GM12878 (cell line): ENCODE measurements around the gene PEMT. TPM values are rescaled to one million over a fixed set of nuclear protein-coding genes. Genes with fewer than 3 reads are reported as not detected.

ENCODE experiments used
- CREM ChIP-seq: IDR thresholded peaks from 2 replicates; pipeline ENCODE4 v1.6.1; 2014; ENCODE audit warnings: antibody characterized with exemption, low read depth
- DPF2 ChIP-seq: fragments of 450-650 bp; IDR thresholded peaks from 2 replicates; pipeline ENCODE4 v1.6.1; 2017; ENCODE audit warnings: mild to moderate bottlenecking
- EED ChIP-seq: sonication (generic); IDR thresholded peaks from 2 replicates; pipeline ENCODE4 v1.6.1; 2016; ENCODE audit warnings: antibody characterized with exemption, low read depth
- FOXM1 ChIP-seq: IDR thresholded peaks from 2 replicates; pipeline ENCODE4 v1.6.1; 2012; ENCODE audit warnings: low read depth, mild to moderate bottlenecking, inconsistent platforms, low read length, moderate library complexity
- IKZF1 ChIP-seq: fragments of 450-650 bp; conservative IDR thresholded peaks from 2 replicates; pipeline ENCODE4 v1.6.1; 2017; ENCODE audit warnings: antibody characterized with exemption, mild to moderate bottlenecking
- IKZF2 ChIP-seq, 2 experiments: fragments of 450-650 bp; IDR thresholded peaks; 2 replicates each; pipeline ENCODE4 v1.6.1; 2017; ENCODE audit warnings: mild to moderate bottlenecking in 2 of 2, moderate library complexity in 2 of 2
- JUND ChIP-seq: IDR thresholded peaks from 2 replicates; pipeline ENCODE4 v1.6.1; 2012; ENCODE audit warnings: low read depth, mild to moderate bottlenecking, low read length, improper control_type of control experiment, moderate library complexity
- MYC ChIP-seq: IDR thresholded peaks from 2 replicates; pipeline ENCODE4 v1.6.1; 2011; ENCODE audit warnings: mild to moderate bottlenecking, low read length, moderate library complexity, inconsistent platforms; ENCODE audit not compliant: insufficient read depth, insufficient replicate concordance, insufficient read length, severe bottlenecking
- NFYB ChIP-seq: IDR thresholded peaks from 2 replicates; pipeline ENCODE4 v1.6.1; 2011; ENCODE audit warnings: low read depth, mild to moderate bottlenecking, low read length, improper control_type of control experiment, moderate library complexity; ENCODE audit not compliant: insufficient read depth
- RAD21 ChIP-seq: IDR thresholded peaks from 2 replicates; pipeline ENCODE4 v1.6.1; 2011; ENCODE audit warnings: mild to moderate bottlenecking, low read depth, low read length, moderate library complexity; ENCODE audit not compliant: insufficient read depth
- RB1 ChIP-seq: fragments of 450-650 bp; formaldehyde crosslinking; IDR thresholded peaks from 2 replicates; pipeline ENCODE4 v1.6.1; 2017; ENCODE audit warnings: mild to moderate bottlenecking, borderline replicate concordance
- SMARCA5 ChIP-seq: fragments of 450-650 bp; IDR thresholded peaks from 2 replicates; pipeline ENCODE4 v1.6.1; 2017; ENCODE audit warnings: mild to moderate bottlenecking
- SPI1 ChIP-seq: IDR thresholded peaks from 2 replicates; pipeline ENCODE4 v1.6.1; 2011; ENCODE audit warnings: low read depth, mild to moderate bottlenecking, low read length, moderate library complexity, borderline replicate concordance; ENCODE audit not compliant: insufficient read depth
- SREBF1 ChIP-seq: IDR thresholded peaks from 2 replicates; pipeline ENCODE4 v1.6.1; 2012; ENCODE audit warnings: mild to moderate bottlenecking, low read length
- TCF12 ChIP-seq: IDR thresholded peaks from 2 replicates; pipeline ENCODE4 v1.6.1; 2011; ENCODE audit warnings: low read depth, mild to moderate bottlenecking, low read length
- YY1 ChIP-seq: IDR thresholded peaks from 2 replicates; pipeline ENCODE4 v1.6.1; 2011; ENCODE audit warnings: low read depth, mild to moderate bottlenecking, low read length
- ZNF622 ChIP-seq: fragments of 450-650 bp; IDR thresholded peaks from 2 replicates; pipeline ENCODE4 v1.6.1; 2017; ENCODE audit warnings: mild to moderate bottlenecking, inconsistent platforms
- polyA plus RNA-seq, 11 experiments: library from polyadenylated mRNA; depleted of rRNA in 4 of 11; unstranded in 6 of 11; stranded (reverse) in 5 of 11; fragments of >200 nt; fragmentation: Nextera tagmentation in 4 of 11; fragmentation: Illumina TruSeq in 1 of 11; extraction: Ambion mirVana in 4 of 11; extraction: Trizol in 1 of 11; gene quantifications; 1 replicate in 1 of 11; 2 replicates in 10 of 11; pipeline versions ENCODE4 v1.2.1 to v1.2.3, GENCODE V29; 2011 to 2016; ENCODE audit warnings: inconsistent platforms in 2 of 11, missing spikeins in 2 of 11, low read depth in 1 of 11
- total RNA-seq, 4 experiments: library from RNA; depleted of rRNA in 3 of 4; stranded (reverse); fragments of >200 nt in 3 of 4; fragmentation: Illumina TruSeq in 1 of 4; extraction: Trizol in 1 of 4; gene quantifications; 2 replicates each; pipeline versions ENCODE4 v1.2.1 to v1.2.3, GENCODE V29; 2013 to 2021
- TF ChIP-seq, protein P1 (sequence below): fragments of 450-650 bp; formaldehyde crosslinking; IDR thresholded peaks from 2 replicates; pipeline ENCODE4 v1.4.0; 2022; ENCODE audit warnings: mild to moderate bottlenecking, moderate library complexity
- TF ChIP-seq, protein P2 (sequence below): fragments of 450-650 bp; formaldehyde crosslinking; IDR thresholded peaks from 2 replicates; pipeline ENCODE4 v1.5.0; 2022; ENCODE audit warnings: mild to moderate bottlenecking, missing genetic modification characterization
- TF ChIP-seq, protein P3 (sequence below): fragments of 450-650 bp; formaldehyde crosslinking; IDR thresholded peaks from 2 replicates; pipeline ENCODE4 v1.4.0; 2020; ENCODE audit warnings: mild to moderate bottlenecking, moderate library complexity

Gene PEMT
- total and polyA plus RNA-seq, 10 of the 15 experiments (the other 5 are each of a cell fraction or from before 2014, with no cell fraction given): 2.8 to 44.7 (median 25.4) TPM

DNA sequence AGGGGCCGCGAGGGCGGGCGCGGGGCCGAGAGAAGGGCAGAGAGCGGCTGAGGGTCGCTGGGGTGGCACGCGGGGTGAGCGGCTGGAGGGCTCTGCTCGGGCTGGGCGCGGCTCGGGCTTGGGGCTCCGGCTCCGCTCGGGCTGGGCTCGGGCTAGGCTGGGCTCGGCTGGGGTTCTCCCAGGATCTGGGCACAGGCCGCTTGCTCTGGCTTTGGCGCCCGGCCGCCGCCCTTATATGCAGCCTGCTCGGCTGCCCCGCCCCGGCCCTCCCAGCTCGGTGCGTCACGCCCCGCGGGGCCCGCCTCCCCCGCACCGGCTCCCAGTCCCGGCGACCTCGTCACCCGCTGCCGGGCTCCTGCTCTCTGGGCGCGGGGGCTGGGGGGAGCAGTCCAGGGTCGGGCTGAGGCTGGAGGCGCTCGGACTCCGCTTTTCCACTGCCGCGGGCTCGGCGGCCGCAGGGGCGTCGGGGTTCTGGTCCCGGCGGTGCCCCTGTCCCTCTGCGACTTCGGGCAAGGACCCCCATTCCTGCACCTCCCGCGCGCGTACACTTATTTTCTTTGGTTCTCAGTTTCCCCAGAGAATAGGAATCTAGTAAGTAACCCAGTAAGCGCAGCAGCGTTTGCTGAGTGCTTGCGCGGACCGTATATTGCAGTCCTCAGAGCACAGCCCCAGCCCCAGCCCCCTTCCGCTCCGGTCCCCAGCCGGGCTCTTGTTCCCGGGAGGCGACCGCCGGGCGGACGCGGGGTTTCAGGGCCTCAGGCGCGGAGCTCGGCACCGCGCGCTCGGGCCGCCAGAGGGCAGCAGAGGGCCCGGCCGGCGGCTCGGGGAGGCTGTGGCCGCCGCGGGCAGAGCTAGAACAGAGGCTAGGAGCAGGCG lies 95.1 kb downstream of the PEMT start, which contains the start of gene RASD1 (continued):
- no peak for TF ChIP-seq EED
- TF ChIP-seq CREM: no peak
- TF ChIP-seq, protein P1, sequence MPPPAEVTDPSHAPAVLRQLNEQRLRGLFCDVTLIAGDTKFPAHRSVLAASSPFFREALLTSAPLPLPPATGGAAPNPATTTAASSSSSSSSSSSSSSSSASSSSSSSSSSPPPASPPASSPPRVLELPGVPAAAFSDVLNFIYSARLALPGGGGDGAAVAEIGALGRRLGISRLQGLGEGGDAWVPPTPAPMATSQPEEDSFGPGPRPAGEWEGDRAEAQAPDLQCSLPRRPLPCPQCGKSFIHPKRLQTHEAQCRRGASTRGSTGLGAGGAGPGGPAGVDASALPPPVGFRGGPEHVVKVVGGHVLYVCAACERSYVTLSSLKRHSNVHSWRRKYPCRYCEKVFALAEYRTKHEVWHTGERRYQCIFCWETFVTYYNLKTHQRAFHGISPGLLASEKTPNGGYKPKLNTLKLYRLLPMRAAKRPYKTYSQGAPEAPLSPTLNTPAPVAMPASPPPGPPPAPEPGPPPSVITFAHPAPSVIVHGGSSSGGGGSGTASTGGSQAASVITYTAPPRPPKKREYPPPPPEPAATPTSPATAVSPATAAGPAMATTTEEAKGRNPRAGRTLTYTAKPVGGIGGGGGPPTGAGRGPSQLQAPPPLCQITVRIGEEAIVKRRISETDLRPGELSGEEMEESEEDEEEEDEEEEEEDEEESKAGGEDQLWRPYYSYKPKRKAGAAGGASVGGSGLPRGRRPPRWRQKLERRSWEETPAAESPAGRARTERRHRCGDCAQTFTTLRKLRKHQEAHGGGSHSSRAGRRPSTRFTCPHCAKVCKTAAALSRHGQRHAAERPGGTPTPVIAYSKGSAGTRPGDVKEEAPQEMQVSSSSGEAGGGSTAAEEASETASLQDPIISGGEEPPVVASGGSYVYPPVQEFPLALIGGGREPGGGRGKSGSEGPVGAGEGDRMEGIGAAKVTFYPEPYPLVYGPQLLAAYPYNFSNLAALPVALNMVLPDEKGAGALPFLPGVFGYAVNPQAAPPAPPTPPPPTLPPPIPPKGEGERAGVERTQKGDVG: no peak
- peak; percentile 72 for TF ChIP-seq RAD21
- TF ChIP-seq SPI1: no peak
- TF ChIP-seq, protein P2, sequence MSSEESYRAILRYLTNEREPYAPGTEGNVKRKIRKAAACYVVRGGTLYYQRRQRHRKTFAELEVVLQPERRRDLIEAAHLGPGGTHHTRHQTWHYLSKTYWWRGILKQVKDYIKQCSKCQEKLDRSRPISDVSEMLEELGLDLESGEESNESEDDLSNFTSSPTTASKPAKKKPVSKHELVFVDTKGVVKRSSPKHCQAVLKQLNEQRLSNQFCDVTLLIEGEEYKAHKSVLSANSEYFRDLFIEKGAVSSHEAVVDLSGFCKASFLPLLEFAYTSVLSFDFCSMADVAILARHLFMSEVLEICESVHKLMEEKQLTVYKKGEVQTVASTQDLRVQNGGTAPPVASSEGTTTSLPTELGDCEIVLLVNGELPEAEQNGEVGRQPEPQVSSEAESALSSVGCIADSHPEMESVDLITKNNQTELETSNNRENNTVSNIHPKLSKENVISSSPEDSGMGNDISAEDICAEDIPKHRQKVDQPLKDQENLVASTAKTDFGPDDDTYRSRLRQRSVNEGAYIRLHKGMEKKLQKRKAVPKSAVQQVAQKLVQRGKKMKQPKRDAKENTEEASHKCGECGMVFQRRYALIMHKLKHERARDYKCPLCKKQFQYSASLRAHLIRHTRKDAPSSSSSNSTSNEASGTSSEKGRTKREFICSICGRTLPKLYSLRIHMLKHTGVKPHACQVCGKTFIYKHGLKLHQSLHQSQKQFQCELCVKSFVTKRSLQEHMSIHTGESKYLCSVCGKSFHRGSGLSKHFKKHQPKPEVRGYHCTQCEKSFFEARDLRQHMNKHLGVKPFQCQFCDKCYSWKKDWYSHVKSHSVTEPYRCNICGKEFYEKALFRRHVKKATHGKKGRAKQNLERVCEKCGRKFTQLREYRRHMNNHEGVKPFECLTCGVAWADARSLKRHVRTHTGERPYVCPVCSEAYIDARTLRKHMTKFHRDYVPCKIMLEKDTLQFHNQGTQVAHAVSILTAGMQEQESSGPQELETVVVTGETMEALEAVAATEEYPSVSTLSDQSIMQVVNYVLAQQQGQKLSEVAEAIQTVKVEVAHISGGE (CRISPR knock-in tag): no peak
- TF ChIP-seq, protein P3, sequence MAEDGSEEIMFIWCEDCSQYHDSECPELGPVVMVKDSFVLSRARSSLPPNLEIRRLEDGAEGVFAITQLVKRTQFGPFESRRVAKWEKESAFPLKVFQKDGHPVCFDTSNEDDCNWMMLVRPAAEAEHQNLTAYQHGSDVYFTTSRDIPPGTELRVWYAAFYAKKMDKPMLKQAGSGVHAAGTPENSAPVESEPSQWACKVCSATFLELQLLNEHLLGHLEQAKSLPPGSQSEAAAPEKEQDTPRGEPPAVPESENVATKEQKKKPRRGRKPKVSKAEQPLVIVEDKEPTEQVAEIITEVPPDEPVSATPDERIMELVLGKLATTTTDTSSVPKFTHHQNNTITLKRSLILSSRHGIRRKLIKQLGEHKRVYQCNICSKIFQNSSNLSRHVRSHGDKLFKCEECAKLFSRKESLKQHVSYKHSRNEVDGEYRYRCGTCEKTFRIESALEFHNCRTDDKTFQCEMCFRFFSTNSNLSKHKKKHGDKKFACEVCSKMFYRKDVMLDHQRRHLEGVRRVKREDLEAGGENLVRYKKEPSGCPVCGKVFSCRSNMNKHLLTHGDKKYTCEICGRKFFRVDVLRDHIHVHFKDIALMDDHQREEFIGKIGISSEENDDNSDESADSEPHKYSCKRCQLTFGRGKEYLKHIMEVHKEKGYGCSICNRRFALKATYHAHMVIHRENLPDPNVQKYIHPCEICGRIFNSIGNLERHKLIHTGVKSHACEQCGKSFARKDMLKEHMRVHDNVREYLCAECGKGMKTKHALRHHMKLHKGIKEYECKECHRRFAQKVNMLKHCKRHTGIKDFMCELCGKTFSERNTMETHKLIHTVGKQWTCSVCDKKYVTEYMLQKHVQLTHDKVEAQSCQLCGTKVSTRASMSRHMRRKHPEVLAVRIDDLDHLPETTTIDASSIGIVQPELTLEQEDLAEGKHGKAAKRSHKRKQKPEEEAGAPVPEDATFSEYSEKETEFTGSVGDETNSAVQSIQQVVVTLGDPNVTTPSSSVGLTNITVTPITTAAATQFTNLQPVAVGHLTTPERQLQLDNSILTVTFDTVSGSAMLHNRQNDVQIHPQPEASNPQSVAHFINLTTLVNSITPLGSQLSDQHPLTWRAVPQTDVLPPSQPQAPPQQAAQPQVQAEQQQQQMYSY: no peak
- peak; percentile 47; the same call in 1 of the 2 replicates for TF ChIP-seq RB1
- TF ChIP-seq SREBF1: no peak
- no peak for TF ChIP-seq NFYB
- TF ChIP-seq DPF2: 0 out of 2 replicates have a peak, but pooled peaks have one; percentile 1
- 0 out of 2 replicates have a peak, but pooled peaks have one; percentile 14 for TF ChIP-seq TCF12
- TF ChIP-seq MYC: no peak
- TF ChIP-seq SMARCA5: peak; percentile 64; the same call in 1 of the 2 replicates
- no peak for TF ChIP-seq IKZF2 (IDR thresholded peaks at IDR 0.05)
- TF ChIP-seq ZNF622: no peak
- peak; percentile 77 for TF ChIP-seq YY1
- TF ChIP-seq IKZF1: peak; percentile 33
- no peak for TF ChIP-seq FOXM1
- TF ChIP-seq JUND: no peak
